ENCODE measurements around the gene STEAP3. TPM values are rescaled to one million over a fixed set of nuclear protein-coding genes. Genes with fewer than 3 reads are reported as not detected.

The STEAP3 gene
- total RNA-seq, 2 donors from 2014 or later = 0.70 TPM; not detected in 1

DNA sequence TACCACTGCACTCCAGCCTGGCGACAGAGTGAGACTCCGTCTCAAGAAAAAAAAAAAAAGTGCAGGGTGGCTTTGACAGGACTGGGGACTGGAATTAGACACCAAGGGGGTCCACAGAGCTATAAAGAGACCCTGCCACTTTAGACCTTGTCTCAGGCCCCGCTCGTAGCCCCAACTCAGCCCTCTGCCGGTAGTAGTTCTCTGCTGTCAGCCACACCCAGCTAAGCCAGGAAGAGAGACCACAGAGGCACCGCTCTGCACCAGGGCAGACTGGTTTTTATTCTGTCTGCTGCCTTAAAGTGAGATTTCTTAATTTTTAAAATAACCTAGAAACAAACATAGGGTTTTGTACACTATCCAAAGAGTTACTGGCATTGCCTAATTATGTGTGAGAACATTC is 66.0 kb downstream of the STEAP3 start:
- no peak for DNase-seq (ENCODE audit: low spot score in 2 of 2)
- no peaks in the 10 kb centered on the region for H3K9me3 Mint-ChIP-seq
- no peak overlapping the region for H3K27ac Mint-ChIP-seq
- no peak for ATAC-seq
- no peaks in the 10 kb centered on the region for H3K36me3 Mint-ChIP-seq

DNA sequence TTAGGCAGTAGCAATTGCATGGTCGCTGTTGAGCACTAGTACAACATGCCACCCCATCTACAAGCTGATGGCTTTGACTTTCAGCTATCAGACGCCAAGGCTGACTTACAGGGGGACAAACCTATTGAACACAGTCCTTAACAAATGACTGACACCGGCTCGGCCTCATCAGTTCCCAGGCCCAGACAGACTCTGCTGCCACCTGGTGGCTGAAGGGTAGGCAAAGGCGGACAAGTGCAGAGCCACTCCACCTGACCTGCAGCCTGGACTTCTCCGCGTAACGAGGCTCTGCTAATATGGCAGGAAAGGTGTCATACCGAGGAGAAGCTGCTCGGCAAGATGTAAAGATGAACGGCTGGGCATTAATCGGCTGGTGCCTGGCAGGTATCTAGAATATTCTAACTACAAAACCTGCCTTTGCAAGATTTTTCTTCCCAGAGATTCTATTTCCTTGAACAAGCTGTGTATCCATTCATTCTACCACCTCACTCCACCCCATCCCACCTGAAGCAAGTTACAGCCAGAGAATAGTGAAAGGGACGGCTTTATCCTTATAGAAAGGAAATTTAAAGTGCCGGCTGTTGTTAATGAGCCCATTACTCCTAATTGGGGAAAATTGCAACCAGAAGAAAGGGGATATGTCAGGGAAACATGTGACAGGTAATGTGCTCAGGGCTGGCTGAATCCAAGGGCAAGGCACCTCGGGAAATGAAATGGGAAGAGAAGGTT is 67.4 kb downstream of the STEAP3 start:
- peak in 1 of 2 donors; percentile 84 for ATAC-seq
- peak in 1 of 2 donors; percentile 83 for DNase-seq (ENCODE audit: low spot score in 2 of 2)
- Mint-ChIP-seq H3K36me3 (no peaks in the 10 kb centered on the region), H3K9me3 (no peaks in the 10 kb centered on the region), H3K27ac (no peak overlapping the region)

DNA sequence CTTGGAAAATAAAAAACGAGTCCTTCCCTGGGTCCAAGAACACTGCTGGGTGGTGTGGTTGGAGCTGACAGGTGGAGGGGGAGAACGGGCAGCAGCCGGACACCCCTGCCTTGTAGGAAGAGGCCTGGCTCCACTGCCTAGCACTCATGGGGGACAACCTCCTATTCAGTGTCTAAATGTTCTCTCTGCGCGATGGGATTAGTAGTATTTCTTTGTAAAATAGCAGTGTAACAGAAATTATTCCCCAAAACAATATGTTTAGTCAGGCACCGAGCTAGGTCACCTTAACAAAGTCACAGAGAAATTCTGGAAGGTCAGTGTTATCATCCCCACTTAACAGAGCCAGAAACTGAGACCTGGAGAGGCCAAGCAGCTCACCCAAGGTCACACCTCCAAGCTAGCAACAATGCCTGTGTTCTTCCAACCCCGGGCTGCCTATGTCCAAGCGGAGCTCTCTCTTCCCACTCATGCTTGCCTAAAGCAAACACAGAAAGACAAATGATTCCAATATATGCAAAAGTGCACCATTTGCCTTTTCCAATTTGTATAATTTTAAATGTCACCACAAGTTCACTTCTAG is 68.0 kb downstream of the STEAP3 start:
- ATAC-seq (no peak), DNase-seq (ENCODE audit: low spot score in 2 of 2) (no peak)
- Mint-ChIP-seq H3K9me3 (no peaks in the 10 kb centered on the region), H3K27ac (no peak overlapping the region), H3K36me3 (no peaks in the 10 kb centered on the region)

DNA sequence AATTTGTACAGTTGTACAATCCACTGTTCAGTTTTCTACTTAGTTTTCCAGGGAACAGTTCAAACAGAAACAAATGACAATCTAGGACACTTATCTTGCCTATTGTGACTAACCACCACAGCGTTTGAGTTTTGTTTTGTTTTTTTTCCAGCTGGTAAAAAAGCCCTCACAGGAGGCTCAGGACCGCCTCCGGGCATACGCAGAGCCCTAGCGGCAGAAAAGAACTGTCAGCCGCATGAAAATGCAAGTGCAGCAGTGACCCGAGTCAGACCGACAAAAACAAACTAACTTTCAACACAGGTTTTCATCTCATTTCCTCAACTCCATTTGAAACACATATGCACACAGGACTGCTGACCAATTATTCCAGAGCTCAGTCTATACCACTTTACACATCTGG is 68.6 kb downstream of the STEAP3 start:
- Mint-ChIP-seq H3K9me3 (no peaks in the 10 kb centered on the region), H3K27ac (no peak overlapping the region), H3K36me3 (no peaks in the 10 kb centered on the region)

DNA sequence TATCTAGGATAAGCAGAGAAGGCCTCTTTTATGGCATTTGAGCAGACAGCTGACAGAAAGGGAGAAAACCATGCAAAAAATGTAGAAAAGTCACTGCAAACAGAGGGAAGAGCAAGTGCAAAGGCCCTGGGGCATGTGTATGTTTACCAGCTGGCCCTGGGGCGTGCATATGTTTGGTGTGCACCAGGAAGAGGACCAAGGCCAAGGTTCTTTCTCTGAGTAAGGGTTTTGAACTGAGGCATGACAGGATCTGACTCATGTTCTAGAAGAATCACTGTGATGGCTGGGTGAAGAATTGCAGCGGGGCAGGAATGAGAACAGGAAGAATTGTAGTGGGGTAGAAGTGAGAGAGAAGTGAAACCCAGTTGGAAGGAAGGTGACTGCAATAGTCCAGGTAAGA is 69.6 kb downstream of the STEAP3 start:
- Mint-ChIP-seq H3K36me3 (no peaks in the 10 kb centered on the region), H3K9me3 (no peaks in the 10 kb centered on the region), H3K27ac (no peak overlapping the region)
- ATAC-seq = no peak
- no peak for DNase-seq (ENCODE audit: low spot score in 2 of 2)

More for the DNA sequence above, 68.6 kb downstream of the STEAP3 start:
- DNase-seq (ENCODE audit: low spot score in 2 of 2) (no peak), ATAC-seq (no peak)

DNA sequence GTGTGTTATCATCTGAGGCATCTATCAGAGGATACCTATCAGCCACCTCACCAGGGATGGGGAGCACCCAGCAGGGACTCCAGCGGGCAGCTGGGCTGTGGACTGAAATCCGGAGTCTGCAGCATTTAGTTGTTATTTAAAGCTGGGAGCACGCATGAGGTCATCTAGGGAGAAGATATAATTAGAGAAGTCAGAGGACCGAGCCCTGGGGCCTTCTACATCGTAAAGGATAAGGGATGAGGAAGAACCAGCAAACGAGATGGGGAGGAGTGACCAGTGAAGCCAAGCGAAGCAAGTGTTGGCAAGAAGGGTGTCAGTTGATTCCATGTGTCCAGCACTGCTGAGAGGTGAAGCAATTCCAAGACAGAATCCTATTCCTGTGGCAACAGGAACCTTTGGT is 70.3 kb downstream of the STEAP3 start:
- Mint-ChIP-seq H3K36me3 (no peaks in the 10 kb centered on the region), H3K27ac (no peak overlapping the region), H3K9me3 (no peaks in the 10 kb centered on the region)
- DNase-seq (ENCODE audit: low spot score in 2 of 2) (no peak), ATAC-seq (no peak)

DNA sequence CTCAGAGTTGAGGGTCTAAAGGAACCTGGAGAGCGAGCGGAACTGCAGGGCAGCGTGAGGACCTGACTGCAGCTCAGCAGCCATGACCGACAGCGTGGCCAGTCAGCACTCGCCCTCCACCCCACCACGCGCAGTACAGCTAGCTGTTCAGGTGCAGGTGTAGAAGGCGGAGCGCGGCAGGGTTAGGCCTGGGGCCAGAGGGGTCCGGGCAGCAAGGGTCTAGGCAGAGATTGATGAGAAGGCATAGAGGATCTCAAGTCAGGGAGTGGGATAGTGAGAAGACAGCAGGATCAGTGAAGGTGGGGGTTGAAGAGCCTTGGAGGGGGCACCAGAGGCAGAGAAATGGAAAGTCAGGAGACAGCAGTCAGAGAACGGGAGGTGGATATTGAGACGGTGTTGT is 71.0 kb downstream of the STEAP3 start:
- Mint-ChIP-seq H3K36me3 (no peaks in the 10 kb centered on the region), H3K27ac (no peak overlapping the region), H3K9me3 (no peaks in the 10 kb centered on the region)
- no peak for ATAC-seq
- DNase-seq (ENCODE audit: low spot score in 2 of 2) = no peak

DNA sequence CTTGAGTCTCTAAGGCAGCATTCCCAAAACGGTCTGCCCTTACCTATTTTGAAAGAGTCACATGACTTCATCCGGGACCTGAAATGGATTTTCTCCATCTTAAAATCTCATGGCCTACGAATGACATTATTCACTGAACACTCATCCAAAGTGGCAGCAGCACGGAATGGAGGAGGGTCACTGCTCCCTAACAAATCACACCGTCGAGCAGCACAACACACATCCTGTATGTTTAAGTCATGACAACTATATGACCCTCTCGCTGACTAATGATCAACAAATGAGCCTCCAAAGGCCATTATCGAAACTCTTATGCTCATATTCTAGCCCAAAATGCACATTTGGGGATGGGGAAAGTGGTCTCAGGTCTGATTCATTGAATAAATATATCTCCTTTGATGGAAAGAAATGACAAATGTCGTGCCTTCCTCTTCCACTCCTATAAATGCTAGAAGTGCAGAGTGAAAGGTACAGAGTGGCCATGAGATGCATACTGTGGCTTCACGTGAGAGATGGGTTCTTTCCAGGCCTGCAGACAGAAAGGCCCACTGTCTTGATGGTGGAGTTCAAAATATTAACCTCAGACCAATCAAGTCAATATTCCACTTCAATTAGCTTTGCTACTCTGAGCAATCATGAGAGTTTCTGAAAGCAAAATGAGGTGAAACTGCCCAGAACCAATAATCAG is 72.2 kb downstream of the STEAP3 start:
- ATAC-seq (no peak), DNase-seq (ENCODE audit: low spot score in 2 of 2) (no peak)
- H3K27ac Mint-ChIP-seq = no peak overlapping the region
- peaks cover 0 to 7% of the 10 kb centered on the region in 2 donors for H3K36me3 Mint-ChIP-seq
- H3K9me3 Mint-ChIP-seq = no peaks in the 10 kb centered on the region

DNA sequence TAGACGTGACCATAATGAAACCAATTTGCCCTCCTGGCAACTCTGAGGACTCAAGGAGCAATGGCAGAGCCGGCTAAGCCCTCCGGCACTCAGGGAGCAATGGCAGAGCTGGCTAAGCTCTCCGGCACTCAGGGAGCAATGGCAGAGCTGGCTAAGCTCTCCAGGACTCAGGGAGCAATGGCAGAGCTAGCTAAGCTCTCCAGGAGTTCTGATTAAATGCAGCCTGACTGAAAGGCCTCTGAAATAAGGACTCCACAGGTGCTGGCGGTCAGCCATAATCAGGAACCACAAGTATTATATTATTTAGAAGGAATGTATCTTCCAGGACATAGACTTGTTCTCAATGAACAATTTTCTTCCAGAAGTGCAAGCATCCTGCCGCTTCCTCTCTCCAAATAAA is 77.8 kb downstream of the STEAP3 start:
- no peaks in the 10 kb centered on the region for H3K9me3 Mint-ChIP-seq
- no peak for ATAC-seq

DNA sequence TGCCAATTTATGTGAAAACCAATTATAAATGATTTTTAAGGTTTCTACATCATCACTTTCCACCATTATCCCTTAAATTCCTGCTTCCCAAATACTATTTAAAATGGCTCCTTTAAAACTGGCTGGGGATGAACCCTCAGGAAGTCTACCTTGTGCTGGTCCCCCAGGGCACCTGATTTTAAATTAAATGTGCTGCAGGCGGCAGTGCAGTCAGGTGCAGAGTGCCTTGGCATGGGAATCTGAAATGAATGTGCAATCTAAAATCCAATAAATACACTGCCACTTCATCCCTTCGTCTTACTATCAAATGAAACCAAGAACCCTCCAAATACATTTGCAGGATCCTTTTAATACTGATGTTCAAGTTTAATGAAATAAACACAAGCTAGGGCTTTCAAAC is 81.2 kb downstream of the STEAP3 start:
- DNase-seq (ENCODE audit: low spot score in 2 of 2) (no peak), ATAC-seq (no peak)
- Mint-ChIP-seq H3K36me3 (peaks cover 0 to 6% of the 10 kb centered on the region in 2 donors), H3K9me3 (no peaks in the 10 kb centered on the region), H3K27ac (no peak overlapping the region)

More for the DNA sequence above, 77.8 kb downstream of the STEAP3 start:
- Mint-ChIP-seq H3K36me3 (peaks cover 0 to 7% of the 10 kb centered on the region in 2 donors), H3K27ac (no peak overlapping the region)
- no peak for DNase-seq (ENCODE audit: low spot score in 2 of 2)

DNA sequence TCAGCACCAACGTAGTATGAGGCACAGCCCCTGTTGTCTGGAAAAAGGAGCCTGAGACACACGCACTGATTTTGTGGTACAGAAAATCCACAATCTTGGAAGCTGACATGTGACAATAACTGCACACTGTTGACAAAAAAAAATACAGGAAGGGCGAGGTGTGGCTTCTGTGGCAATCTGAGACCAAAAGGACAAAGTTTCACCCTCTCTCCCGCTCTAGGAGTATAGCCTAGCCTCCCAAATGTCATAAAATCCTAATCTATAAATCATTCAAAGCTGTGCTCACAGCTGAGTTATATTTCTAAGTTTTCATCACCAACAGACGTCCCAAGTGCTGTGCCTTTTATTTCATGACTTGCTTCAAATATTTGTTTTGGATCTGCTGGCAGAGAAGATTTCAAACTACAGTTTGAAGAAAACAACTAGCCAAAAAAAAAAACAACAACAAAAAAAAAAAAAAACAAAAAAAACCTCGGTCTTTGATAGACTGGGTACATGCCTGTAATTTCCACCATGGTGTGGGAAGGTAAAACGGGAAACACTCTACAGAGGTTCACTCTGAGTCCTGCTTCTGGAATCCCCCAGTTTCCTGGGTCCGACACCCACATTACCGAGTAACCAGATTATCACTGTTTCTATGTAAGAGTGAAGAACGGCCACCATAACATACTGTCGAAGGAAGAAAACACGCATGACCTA is 82.0 kb downstream of the STEAP3 start:
- Mint-ChIP-seq H3K9me3 (no peaks in the 10 kb centered on the region), H3K36me3 (no peaks in the 10 kb centered on the region), H3K27ac (no peak overlapping the region)
- no peak for DNase-seq (ENCODE audit: low spot score in 2 of 2)
- no peak for ATAC-seq

DNA sequence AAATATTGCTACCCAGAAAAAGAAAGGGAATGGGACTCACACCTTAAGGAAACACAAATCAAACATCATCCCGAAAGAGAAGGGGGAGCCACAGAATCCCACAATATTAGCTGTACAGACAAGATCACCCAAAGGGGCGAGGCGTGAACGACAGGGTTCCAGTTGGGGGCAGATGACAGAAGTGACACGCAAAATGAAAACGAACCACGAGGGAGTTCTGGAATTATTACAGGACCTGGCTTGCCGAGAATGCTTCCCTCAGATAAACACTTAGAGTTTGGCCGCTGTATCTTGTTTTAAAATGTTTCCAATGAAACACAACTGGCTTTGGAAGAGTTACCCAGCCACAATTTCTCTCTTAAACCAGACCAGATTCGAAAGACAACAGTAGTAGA is 82.6 kb downstream of the STEAP3 start:
- H3K27ac Mint-ChIP-seq = no peak overlapping the region
- ATAC-seq = no peak
- DNase-seq (ENCODE audit: low spot score in 2 of 2) = no peak
- H3K36me3 Mint-ChIP-seq = peaks cover 0 to 5% of the 10 kb centered on the region in 2 donors
- H3K9me3 Mint-ChIP-seq = no peaks in the 10 kb centered on the region

DNA sequence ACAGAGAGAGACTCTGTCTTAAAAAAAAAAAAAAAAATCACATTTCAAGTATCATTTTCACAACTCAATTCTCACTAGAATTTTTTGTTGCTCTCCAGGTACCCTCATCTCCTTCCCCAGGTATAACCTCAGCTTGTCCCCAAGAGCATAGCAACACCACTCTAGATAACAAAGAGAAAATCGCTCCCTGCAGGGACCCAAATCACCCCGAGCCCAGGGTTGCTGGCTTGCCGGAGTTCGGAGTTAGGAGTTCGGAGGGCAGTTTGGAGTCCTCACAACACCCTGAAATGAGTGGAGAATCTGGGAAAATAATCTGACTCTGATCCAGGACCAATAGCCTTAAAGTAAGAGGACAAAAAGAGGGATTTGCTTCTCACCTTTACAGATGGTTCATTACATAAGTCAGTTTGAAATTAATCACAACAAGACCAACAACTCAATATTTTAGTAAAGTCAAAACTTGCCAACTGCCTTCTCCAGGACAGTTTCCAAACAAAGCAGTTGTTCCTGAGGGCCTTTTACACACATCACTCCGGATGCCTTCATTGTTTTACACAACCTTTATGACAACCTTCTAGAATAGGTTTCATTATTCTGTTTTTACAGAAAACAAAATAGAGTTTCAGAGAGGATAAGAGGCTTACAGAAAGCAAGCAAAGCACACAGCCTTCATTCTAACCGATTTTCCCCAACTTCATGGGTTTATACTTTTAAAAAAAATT is 83.9 kb downstream of the STEAP3 start:
- peak overlapping the region in 1 of 2 donors; percentile 20 for H3K27ac Mint-ChIP-seq
- peaks cover 0 to 5% of the 10 kb centered on the region in 2 donors for H3K36me3 Mint-ChIP-seq
- H3K9me3 Mint-ChIP-seq = no peaks in the 10 kb centered on the region
- DNase-seq (ENCODE audit: low spot score in 2 of 2) (no peak), ATAC-seq (no peak)

DNA sequence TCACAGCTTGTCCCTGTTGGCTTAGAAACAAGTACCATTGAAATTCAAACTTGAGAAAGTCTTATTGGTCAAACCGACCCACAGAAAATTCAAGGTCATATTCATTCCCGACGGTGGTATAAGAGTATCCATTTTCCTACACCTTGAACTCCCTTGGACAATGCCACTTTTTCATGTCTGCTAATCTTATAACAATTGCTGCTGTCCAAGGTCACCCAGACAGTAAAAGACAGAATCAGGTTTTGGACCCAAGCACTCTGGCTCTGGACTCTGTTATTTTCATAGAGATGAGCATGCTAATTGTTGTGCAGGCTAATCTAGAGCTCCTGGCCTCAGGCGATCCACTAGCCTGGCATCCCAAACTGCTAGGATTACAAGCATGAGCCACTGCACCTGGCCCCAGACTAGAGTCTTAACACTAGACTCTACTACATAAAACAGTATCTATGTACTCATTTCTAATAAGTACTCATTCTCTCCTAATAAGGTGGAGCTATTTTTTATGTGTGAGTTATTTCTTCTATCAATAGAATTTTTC is 85.2 kb downstream of the STEAP3 start:
- Mint-ChIP-seq H3K36me3 (peaks cover 0 to 5% of the 10 kb centered on the region in 2 donors), H3K9me3 (no peaks in the 10 kb centered on the region), H3K27ac (no peak overlapping the region)
- DNase-seq (ENCODE audit: low spot score in 2 of 2) = no peak
- ATAC-seq = no peak

DNA sequence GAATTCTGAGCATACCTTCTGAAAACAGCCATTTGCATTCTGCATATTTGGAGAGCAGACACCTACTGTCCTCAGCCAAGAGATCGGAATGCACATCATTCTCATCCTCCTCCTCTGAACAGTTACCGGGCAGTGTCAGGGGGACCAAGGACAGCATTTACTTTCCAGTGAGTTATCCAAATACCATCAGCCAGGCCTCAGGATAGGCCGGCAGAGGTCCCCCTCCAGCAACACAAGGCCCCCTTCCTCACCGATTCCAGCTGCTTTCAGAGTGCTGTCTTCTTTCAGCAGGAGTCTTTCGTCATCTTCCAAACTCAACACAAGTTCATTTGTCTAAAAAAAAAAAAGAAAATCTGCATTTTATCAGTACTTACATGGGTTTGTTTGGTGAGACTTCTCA is 87.7 kb downstream of the STEAP3 start:
- H3K27ac Mint-ChIP-seq = no peak overlapping the region
- H3K9me3 Mint-ChIP-seq = no peaks in the 10 kb centered on the region
- ATAC-seq = no peak
- H3K36me3 Mint-ChIP-seq = peaks cover 0 to 5% of the 10 kb centered on the region in 2 donors
- no peak for DNase-seq (ENCODE audit: low spot score in 2 of 2)

DNA sequence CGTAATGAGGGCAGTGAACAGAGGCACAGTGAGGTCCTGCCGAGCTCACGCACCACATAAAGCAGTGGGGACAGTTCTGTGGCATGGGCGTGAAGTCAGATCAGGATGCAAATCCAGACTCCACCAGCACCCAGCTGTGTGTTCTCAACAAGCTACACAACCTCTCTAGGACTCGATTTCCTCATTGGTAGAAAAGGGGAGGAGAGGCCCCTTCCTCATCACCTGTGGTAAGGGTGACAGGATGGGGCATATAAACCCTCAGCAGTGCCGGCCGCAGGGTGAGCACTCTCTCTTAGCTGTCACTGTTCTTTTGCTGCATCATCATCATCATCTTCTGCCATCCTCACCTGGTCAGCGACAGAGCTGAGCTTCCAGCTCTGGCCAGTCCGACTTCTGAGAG is 88.2 kb downstream of the STEAP3 start:
- ATAC-seq (no peak), DNase-seq (ENCODE audit: low spot score in 2 of 2) (no peak)
- no peaks in the 10 kb centered on the region for H3K9me3 Mint-ChIP-seq
- peaks cover 0 to 5% of the 10 kb centered on the region in 2 donors for H3K36me3 Mint-ChIP-seq
- H3K27ac Mint-ChIP-seq = no peak overlapping the region
